Prostate gland (tissue), 2 donors: ENCODE data around the gene STAB1.

ENCODE experiments used
- CTCF ChIP-seq, 4 experiments: fragments of 200-600 bp in 2 of 4; fragments of 450-650 bp in 2 of 4; sonication (generic) in 2 of 4; IDR thresholded peaks; 1 replicate in 3 of 4; 2 replicates in 1 of 4; pipeline ENCODE4 v1.5.1; 2016 to 2019; ENCODE audit warnings: antibody characterized with exemption in 4 of 4, mild to moderate bottlenecking in 2 of 4, moderate library complexity in 2 of 4
- POLR2A ChIP-seq: fragments of 450-650 bp; IDR thresholded peaks from one replicate; pipeline ENCODE4 v1.6.1; 2016; ENCODE audit warnings: antibody characterized with exemption, mild to moderate bottlenecking
- POLR2AphosphoS5 ChIP-seq: sonication (generic); formaldehyde crosslinking; IDR thresholded peaks from one replicate; pipeline ENCODE4 v1.6.1; 2017; ENCODE audit warnings: antibody characterized with exemption

- TF ChIP-seq CTCF (IDR thresholded peaks at IDR 0.05) (no peak), POLR2A (no peak), POLR2AphosphoS5 (no peak)
Measured at GRCh38 chr3:52513281-52513680, 18.1 kb downstream of the STAB1 start.
